SK-N-SH treated with all-trans-retinoic acid at 6 μM for 48 hours (cell line): ENCODE results near the gene UBASH3B.

Experiments
- ARNTL ChIP-seq: fragments of 450-650 bp; formaldehyde crosslinking; IDR thresholded peaks from 2 replicates; pipeline ENCODE4 v1.5.0; 2020; ENCODE audit warnings: low read depth, mild to moderate bottlenecking, moderate library complexity, borderline replicate concordance
- ESRRG ChIP-seq: fragments of 250-450 bp; sonication (Bioruptor Pico); IDR thresholded peaks from 2 replicates; pipeline ENCODE4 v1.6.1; 2021; ENCODE audit warnings: mild to moderate bottlenecking
- GLIS3 ChIP-seq: fragments of 250-450 bp; sonication (Bioruptor Pico); IDR thresholded peaks from 2 replicates; pipeline ENCODE4 v1.5.0; 2020; ENCODE audit warnings: mild to moderate bottlenecking, moderate library complexity
- ISL1 ChIP-seq: fragments of 250-450 bp; sonication (Bioruptor Pico); IDR thresholded peaks from 2 replicates; pipeline ENCODE4 v2.1.2; 2022; ENCODE audit warnings: mild to moderate bottlenecking, moderate library complexity
- OSR1 ChIP-seq: fragments of 250-450 bp; sonication (Bioruptor Pico); IDR thresholded peaks from 2 replicates; pipeline ENCODE4 v1.8.0; 2022; ENCODE audit warnings: moderate library complexity, mild to moderate bottlenecking, inconsistent platforms
- POU6F1 ChIP-seq: fragments of 250-450 bp; sonication (Bioruptor Pico); IDR thresholded peaks from 2 replicates; pipeline ENCODE4 v1.8.0; 2021; ENCODE audit warnings: low read depth, mild to moderate bottlenecking, moderate library complexity, borderline replicate concordance
- RARB ChIP-seq: fragments of 250-450 bp; sonication (Bioruptor Pico); IDR thresholded peaks from 2 replicates; pipeline ENCODE4 v1.8.0; 2021; ENCODE audit warnings: mild to moderate bottlenecking, moderate library complexity
- TCF4 ChIP-seq: fragments of 250-450 bp; sonication (Bioruptor Pico); IDR thresholded peaks from 2 replicates; pipeline ENCODE4 v1.8.0; 2021; ENCODE audit warnings: mild to moderate bottlenecking, moderate library complexity, borderline replicate concordance
- TOX ChIP-seq: fragments of 250-450 bp; sonication (Bioruptor Pico); IDR thresholded peaks from 2 replicates; pipeline ENCODE4 v1.8.0; 2021; ENCODE audit warnings: mild to moderate bottlenecking, moderate library complexity, borderline replicate concordance
- TSHZ2 ChIP-seq: fragments of 250-450 bp; sonication (Bioruptor Pico); IDR thresholded peaks from 2 replicates; pipeline ENCODE4 v1.5.0; 2020; ENCODE audit warnings: mild to moderate bottlenecking, moderate library complexity
- ZFP30 ChIP-seq: fragments of 450-650 bp; formaldehyde crosslinking; IDR thresholded peaks from 2 replicates; pipeline ENCODE4 v1.5.0; 2022; ENCODE audit warnings: mild to moderate bottlenecking, moderate library complexity
- TF ChIP-seq, protein P1 (sequence below): fragments of 250-450 bp; sonication (Bioruptor Pico); IDR thresholded peaks from 2 replicates; pipeline ENCODE4 v1.5.1; 2020; ENCODE audit warnings: low read depth, mild to moderate bottlenecking, moderate library complexity

- TF ChIP-seq ISL1 (CRISPR knock-in tag), result no peak
- no peak for TF ChIP-seq POU6F1
- no peak for TF ChIP-seq RARB
- TF ChIP-seq ARNTL (CRISPR knock-in tag), result no peak
- no peak for TF ChIP-seq ESRRG (CRISPR knock-in tag)
- TF ChIP-seq OSR1 (CRISPR knock-in tag), result no peak
- TF ChIP-seq TSHZ2, result no peak
- TF ChIP-seq TCF4 (CRISPR knock-in tag), result no peak
- no peak for TF ChIP-seq TOX (CRISPR knock-in tag)
- no peak for TF ChIP-seq GLIS3 (CRISPR knock-in tag)
- no peak for TF ChIP-seq ZFP30 (CRISPR knock-in tag)
- TF ChIP-seq, protein P1, sequence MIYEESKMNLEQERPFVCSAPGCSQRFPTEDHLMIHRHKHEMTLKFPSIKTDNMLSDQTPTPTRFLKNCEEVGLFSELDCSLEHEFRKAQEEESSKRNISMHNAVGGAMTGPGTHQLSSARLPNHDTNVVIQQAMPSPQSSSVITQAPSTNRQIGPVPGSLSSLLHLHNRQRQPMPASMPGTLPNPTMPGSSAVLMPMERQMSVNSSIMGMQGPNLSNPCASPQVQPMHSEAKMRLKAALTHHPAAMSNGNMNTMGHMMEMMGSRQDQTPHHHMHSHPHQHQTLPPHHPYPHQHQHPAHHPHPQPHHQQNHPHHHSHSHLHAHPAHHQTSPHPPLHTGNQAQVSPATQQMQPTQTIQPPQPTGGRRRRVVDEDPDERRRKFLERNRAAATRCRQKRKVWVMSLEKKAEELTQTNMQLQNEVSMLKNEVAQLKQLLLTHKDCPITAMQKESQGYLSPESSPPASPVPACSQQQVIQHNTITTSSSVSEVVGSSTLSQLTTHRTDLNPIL (CRISPR knock-in tag), result no peak
Measured at GRCh38 chr11:122755409-122755808, 99.9 kb downstream of the UBASH3B start.
